H1 (cell line): ENCODE results near the gene RPLP2. TPM values are rescaled to one million over a fixed set of nuclear protein-coding genes. Genes with fewer than 3 reads are reported as not detected.

Experiments
- ATF2 ChIP-seq: IDR thresholded peaks from 2 replicates; pipeline ENCODE4 v1.6.1; 2012; ENCODE audit warnings: low read length, inconsistent platforms
- CTCF ChIP-seq, 3 experiments: IDR thresholded peaks; 1 replicate in 2 of 3; 2 replicates in 1 of 3; pipeline versions ENCODE4 v1.5.1 to v1.6.1; 2011; ENCODE audit warnings: low read length in 3 of 3, mild to moderate bottlenecking in 3 of 3, inconsistent platforms in 2 of 3, low read depth in 1 of 3, moderate library complexity in 1 of 3; ENCODE audit not compliant: insufficient read depth in 1 of 3; ENCODE audit errors: control extremely low read depth in 1 of 3
- GABPA ChIP-seq: IDR thresholded peaks from 2 replicates; pipeline ENCODE4 v1.6.1; 2011; ENCODE audit warnings: mild to moderate bottlenecking, low read length, moderate library complexity, borderline replicate concordance; ENCODE audit not compliant: insufficient read depth
- JUN ChIP-seq: IDR thresholded peaks from 2 replicates; pipeline ENCODE4 v1.6.1; 2011; ENCODE audit warnings: low read depth, mild to moderate bottlenecking, improper control_type of control experiment, low read length
- KDM1A ChIP-seq: fragments of 200-600, 300-600 bp; sonication (generic); IDR thresholded peaks from 2 replicates; pipeline ENCODE4 v1.7.1; 2016; ENCODE audit warnings: mild to moderate bottlenecking, low read length, borderline replicate concordance
- KDM4A ChIP-seq: IDR thresholded peaks from one replicate; pipeline ENCODE4 v1.7.1; 2012; ENCODE audit warnings: low read depth, mild to moderate bottlenecking, moderate library complexity, low read length, inconsistent platforms; ENCODE audit not compliant: severe bottlenecking
- KDM5A ChIP-seq: fragments of 200-600 bp; IDR thresholded peaks from 2 replicates; pipeline ENCODE4 v1.7.1; 2012; ENCODE audit warnings: mild to moderate bottlenecking, low read length, inconsistent platforms, mixed read lengths
- POU5F1 ChIP-seq: IDR thresholded peaks from 2 replicates; pipeline ENCODE4 v1.6.1; 2011; ENCODE audit warnings: low read depth, mild to moderate bottlenecking, low read length, moderate library complexity
- SIN3A ChIP-seq, 2 experiments: IDR thresholded peaks in 1 of 2; conservative IDR thresholded peaks in 1 of 2; 2 replicates each; pipeline ENCODE4 v1.6.1; 2011 to 2012; ENCODE audit warnings: low read length in 2 of 2, improper control_type of control experiment in 1 of 2, low read depth in 1 of 2, mild to moderate bottlenecking in 1 of 2
- SP1 ChIP-seq: IDR thresholded peaks from 2 replicates; pipeline ENCODE4 v1.6.1; 2011; ENCODE audit warnings: low read depth, low read length
- SP4 ChIP-seq: IDR thresholded peaks from 2 replicates; pipeline ENCODE4 v1.6.1; 2012; ENCODE audit warnings: low read length, inconsistent platforms
- TAF1 ChIP-seq: IDR thresholded peaks from 2 replicates; pipeline ENCODE4 v1.6.1; 2011; ENCODE audit warnings: mild to moderate bottlenecking, low read depth, low read length
- polyA plus RNA-seq, 7 experiments: library from polyadenylated mRNA; depleted of rRNA in 3 of 7; stranded (reverse) in 5 of 7; unstranded in 2 of 7; fragments of >200 nt in 5 of 7; fragments of 200-250 nt in 2 of 7; gene quantifications; 1 replicate in 5 of 7; 2 replicates in 1 of 7; 4 replicates in 1 of 7; pipeline versions ENCODE4 v1.2.1 to v1.2.3, GENCODE V29; 2011 to 2013; ENCODE audit warnings: missing spikeins in 2 of 7, mixed read lengths in 2 of 7
- total RNA-seq: library from RNA; stranded (reverse); fragmentation: NEBNext Ultra II Directional; extraction: Animal tissue kit (Norgen Biotek cat#: 25700); gene quantifications from 2 replicates; pipeline ENCODE4 v1.2.1, GENCODE V29; 2021
- TF ChIP-seq, protein P1 (sequence below): IDR thresholded peaks from 2 replicates; pipeline ENCODE4 v1.6.1; 2012; ENCODE audit warnings: inconsistent platforms
- TF ChIP-seq, protein P2 (sequence below): IDR thresholded peaks from 2 replicates; pipeline ENCODE4 v1.6.1; 2012; ENCODE audit warnings: inconsistent platforms

The RPLP2 gene
- total and polyA plus RNA-seq, 2 of the 8 experiments (the other 6 are each of a cell fraction or from before 2014, with no cell fraction given), result 1,789 to 2,106 TPM

DNA sequence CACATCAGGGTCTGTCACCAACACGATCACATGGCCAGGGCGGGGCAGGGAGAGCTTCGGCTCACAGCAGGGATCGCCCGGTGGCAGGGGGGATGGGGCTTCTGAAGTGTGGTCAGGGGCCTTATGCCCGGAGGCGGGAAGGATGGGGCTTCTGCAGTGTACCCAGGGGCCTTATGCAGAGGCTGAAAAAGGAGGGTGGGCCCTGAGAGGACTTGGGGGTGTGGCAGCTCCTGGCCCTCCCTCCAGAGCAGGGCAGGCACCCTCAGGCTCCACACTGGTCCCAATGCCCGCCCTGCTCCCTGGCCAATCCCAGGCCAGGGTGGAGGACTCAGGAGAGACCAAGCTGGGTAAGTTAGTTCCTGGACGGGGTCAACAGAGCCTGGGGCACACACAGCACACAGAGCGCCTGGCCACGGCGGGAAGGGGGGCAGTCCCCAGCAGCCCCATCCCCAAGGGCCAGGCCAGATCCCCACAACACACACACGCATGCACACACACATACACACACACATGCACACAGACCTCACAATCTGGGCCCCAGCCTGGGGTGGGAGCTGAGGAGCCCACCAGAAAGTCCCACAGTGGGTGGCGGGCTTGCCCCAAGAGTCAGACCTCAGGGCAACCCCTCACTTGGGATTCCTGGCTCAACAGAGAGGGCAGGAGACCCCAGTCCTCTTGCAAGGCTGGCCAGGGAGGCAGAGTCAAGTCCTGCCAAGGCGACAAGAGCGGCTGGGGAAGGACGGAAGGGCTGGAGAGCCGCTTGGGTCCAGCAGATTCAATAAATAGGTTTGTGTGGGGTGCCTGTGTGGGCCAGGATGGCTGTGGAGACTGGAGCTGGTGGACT is 18.8 kb upstream of the RPLP2 start (continued):
- no peak for TF ChIP-seq CTCF (IDR thresholded peaks at IDR 0.05; ENCODE audit: control extremely low read depth in 1 of 3, insufficient read depth in 1 of 3, low read depth in 1 of 3, low read length in 3 of 3)
- no peak; the same call in 1 of the 2 replicates for TF ChIP-seq SP1
- TF ChIP-seq, protein P1, sequence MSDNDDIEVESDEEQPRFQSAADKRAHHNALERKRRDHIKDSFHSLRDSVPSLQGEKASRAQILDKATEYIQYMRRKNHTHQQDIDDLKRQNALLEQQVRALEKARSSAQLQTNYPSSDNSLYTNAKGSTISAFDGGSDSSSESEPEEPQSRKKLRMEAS, result peak; percentile 43
- TF ChIP-seq, protein P2, sequence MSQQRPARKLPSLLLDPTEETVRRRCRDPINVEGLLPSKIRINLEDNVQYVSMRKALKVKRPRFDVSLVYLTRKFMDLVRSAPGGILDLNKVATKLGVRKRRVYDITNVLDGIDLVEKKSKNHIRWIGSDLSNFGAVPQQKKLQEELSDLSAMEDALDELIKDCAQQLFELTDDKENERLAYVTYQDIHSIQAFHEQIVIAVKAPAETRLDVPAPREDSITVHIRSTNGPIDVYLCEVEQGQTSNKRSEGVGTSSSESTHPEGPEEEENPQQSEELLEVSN, result peak; percentile 76
- TF ChIP-seq GABPA, result no peak
- no peak; the same call in 1 of the 2 replicates for TF ChIP-seq SP4
- TF ChIP-seq KDM5A, result no peak
- no peak for TF ChIP-seq ATF2
- no peak for TF ChIP-seq POU5F1
- TF ChIP-seq SIN3A (conservative IDR thresholded peaks at IDR 0.05 in 1 of 2, IDR thresholded peaks at IDR 0.05 in 1 of 2; ENCODE audit: low read depth in 1 of 2, low read length in 2 of 2), result no peak
- no peak for TF ChIP-seq TAF1
- TF ChIP-seq KDM4A, result no peak
- TF ChIP-seq KDM1A, result no peak
- no peak for TF ChIP-seq JUN
